Measurements from ENCODE around the gene HCFC1. TPM values are rescaled to one million over a fixed set of nuclear protein-coding genes. Genes with fewer than 3 reads are reported as not detected.

HCFC1 gene
- polyA plus RNA-seq, 3 donors, result 1.9 to 21.8 (median 3.8) TPM

DNA sequence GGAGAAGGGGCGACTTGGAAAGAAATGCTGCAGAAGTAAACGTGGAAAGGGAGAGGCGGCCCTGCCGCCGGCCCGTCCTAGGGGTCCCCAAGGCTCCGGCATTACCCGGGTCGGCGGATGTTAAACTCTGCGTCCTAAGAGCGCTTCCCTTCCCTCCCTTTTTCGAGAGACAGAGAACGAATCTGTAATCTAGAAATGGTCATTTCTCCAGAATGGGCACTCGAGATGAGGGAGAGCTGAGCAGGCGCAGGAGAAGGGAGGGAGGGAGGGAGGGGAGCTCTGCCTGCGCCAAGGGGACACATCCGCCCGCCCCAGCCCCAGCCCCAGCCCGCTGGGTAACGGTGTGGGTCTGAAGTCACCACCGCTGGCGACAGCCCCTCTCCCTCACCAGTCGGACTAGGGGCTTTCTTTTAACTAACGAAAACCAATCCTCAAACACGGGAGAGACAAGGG, 1.7 kb downstream of the HCFC1 start:
- TF ChIP-seq, protein P1, sequence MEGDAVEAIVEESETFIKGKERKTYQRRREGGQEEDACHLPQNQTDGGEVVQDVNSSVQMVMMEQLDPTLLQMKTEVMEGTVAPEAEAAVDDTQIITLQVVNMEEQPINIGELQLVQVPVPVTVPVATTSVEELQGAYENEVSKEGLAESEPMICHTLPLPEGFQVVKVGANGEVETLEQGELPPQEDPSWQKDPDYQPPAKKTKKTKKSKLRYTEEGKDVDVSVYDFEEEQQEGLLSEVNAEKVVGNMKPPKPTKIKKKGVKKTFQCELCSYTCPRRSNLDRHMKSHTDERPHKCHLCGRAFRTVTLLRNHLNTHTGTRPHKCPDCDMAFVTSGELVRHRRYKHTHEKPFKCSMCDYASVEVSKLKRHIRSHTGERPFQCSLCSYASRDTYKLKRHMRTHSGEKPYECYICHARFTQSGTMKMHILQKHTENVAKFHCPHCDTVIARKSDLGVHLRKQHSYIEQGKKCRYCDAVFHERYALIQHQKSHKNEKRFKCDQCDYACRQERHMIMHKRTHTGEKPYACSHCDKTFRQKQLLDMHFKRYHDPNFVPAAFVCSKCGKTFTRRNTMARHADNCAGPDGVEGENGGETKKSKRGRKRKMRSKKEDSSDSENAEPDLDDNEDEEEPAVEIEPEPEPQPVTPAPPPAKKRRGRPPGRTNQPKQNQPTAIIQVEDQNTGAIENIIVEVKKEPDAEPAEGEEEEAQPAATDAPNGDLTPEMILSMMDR (IDR thresholded peaks at IDR 0.05), result no peak
- peak overlapping the region; percentile 88 to 99 for H3K4me3 Mint-ChIP-seq
- H3K27ac Mint-ChIP-seq, result peak overlapping the region; percentile 79 to 100 (median 87)
- no CpG with 5 or more reads among the region's 26 CpGs for WGBS (ENCODE audit: insufficient coverage)
- Histone ChIP-seq H3K27ac (ENCODE audit: low read depth in 1 of 2, low read length in 2 of 2) (peak overlapping the region; percentile 22 to 78), H4K20me1 (ENCODE audit: insufficient read depth, low read length) (peaks cover 70% of the 10 kb centered on the region), H2AFZ (ENCODE audit: insufficient read depth, low read depth, low read length, poor library complexity, severe bottlenecking) (no peak overlapping the region), H3K4me1 (ENCODE audit: control insufficient read depth in 1 of 2, insufficient read depth in 2 of 2, low read length in 2 of 2) (peaks cover 58 to 67% of the 10 kb centered on the region in 2 donors), H3K4me2 (replicated peaks; ENCODE audit: extremely low read depth, low read length, poor library complexity, severe bottlenecking) (peak overlapping the region; percentile 87), H3K27me3 (ENCODE audit: control insufficient read depth in 2 of 2, insufficient read depth in 2 of 2, low read length in 2 of 2) (no peaks in the 10 kb centered on the region), H3K36me3 (replicated peaks in 1 of 2; ENCODE audit: control insufficient read depth in 1 of 2, insufficient read depth in 2 of 2, low read length in 2 of 2) (peaks cover 0 to 8% of the 10 kb centered on the region in 2 donors), H3K9ac (ENCODE audit: insufficient read depth, low read length, poor library complexity, severe bottlenecking) (peak overlapping the region; percentile 13), H3K4me3 (replicated peaks in 1 of 3; ENCODE audit: low read depth in 2 of 3, low read length in 3 of 3) (peak overlapping the region; percentile 90 to 100 (median 99)), H3K79me2 (ENCODE audit: insufficient read depth, low read length) (peaks cover 81% of the 10 kb centered on the region), H3K9me3 (replicated peaks in 1 of 2; ENCODE audit: control insufficient read depth in 1 of 2, insufficient read depth in 1 of 2, low read length in 2 of 2) (no peaks in the 10 kb centered on the region)
- peaks cover 0 to 50% (median 0%) of the 10 kb centered on the region in 3 donors for H3K27me3 Mint-ChIP-seq (ENCODE audit: low read depth in 3 of 3)
- H3K4me1 Mint-ChIP-seq, result peaks cover 55% of the 10 kb centered on the region
- peaks cover 4 to 20% of the 10 kb centered on the region in 2 donors for H3K36me3 Mint-ChIP-seq
- intact Hi-C loops (cut with micrococcal nuclease), result loop anchor here (5.0 kb wide), 2 partner anchors 37 to 42 kb away; no protein-coding TSS in a partner anchor
- peaks cover 0 to 22% (median 8%) of the 10 kb centered on the region in 7 donors for H3K9me3 Mint-ChIP-seq
- no peak for DNase-seq

DNA sequence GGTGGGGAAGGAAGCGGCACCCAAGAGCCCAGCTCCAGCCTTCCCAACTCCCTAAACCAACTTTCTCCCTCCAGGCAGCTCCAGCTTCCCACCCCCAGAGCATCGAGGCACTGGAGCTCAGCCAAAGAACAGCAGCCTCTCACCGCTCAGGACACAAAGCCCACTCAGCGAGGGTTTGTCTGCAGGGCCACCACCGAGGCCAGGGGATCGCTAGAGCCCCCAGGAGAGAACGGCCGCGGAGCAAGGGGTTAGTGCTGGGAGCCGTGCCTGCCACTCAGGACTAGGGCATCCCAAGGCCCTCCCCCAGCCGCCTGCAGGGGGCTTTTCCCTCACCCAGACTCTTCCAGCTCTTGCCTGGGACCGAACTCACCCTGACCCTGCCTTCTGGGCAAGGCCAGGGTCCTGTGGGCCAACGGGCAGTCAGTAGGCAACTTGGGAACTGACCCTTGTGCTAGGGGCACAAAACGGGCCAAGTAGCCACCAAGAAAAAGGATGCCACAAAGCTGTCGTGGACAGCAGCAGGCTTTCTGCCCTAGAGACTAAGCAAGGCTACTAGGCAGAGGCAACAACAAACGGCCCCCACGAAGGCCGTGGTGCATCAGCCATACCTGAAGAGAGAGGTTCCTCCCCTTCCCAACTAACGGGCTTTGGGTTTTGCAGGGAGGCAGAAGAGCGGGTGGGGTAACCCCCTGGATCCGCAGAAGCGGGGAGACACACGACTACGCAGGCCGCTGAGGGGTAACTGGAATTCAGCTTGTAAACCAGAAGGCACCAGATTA, 2.3 kb downstream of the HCFC1 start:
- no peaks in the 10 kb centered on the region for H3K9me3 ChIP-seq (replicated peaks in 1 of 2; ENCODE audit: control insufficient read depth in 1 of 2, insufficient read depth in 1 of 2, low read length in 2 of 2)
- intact Hi-C loops (cut with micrococcal nuclease), result no loop called here
- H4K20me1 ChIP-seq (ENCODE audit: insufficient read depth, low read length), result peaks cover 70% of the 10 kb centered on the region
- H3K27ac ChIP-seq (ENCODE audit: low read depth in 1 of 2, low read length in 2 of 2), result peak overlapping the region; percentile 71 to 78
- Mint-ChIP-seq H3K36me3 (peaks cover 9 to 25% of the 10 kb centered on the region in 2 donors), H3K4me1 (peaks cover 48% of the 10 kb centered on the region), H3K27ac (peak overlapping the region; percentile 79 to 100 (median 87)), H3K27me3 (ENCODE audit: low read depth in 3 of 3) (peaks cover 0 to 48% (median 0%) of the 10 kb centered on the region in 3 donors), H3K9me3 (peaks cover 0 to 24% (median 8%) of the 10 kb centered on the region in 7 donors), H3K4me3 (peak overlapping the region; percentile 88 to 99)
- peaks cover 81% of the 10 kb centered on the region for H3K79me2 ChIP-seq (ENCODE audit: insufficient read depth, low read length)
- peak overlapping the region; percentile 38 for H3K9ac ChIP-seq (ENCODE audit: insufficient read depth, low read length, poor library complexity, severe bottlenecking)
- TF ChIP-seq, protein P1 (IDR thresholded peaks at IDR 0.05), result no peak
- H3K4me1 ChIP-seq (ENCODE audit: control insufficient read depth in 1 of 2, insufficient read depth in 2 of 2, low read length in 2 of 2), result peaks cover 51 to 61% of the 10 kb centered on the region in 2 donors
- H3K36me3 ChIP-seq (replicated peaks in 1 of 2; ENCODE audit: control insufficient read depth in 1 of 2, insufficient read depth in 2 of 2, low read length in 2 of 2), result peaks cover 3 to 12% of the 10 kb centered on the region in 2 donors
- no peaks in the 10 kb centered on the region for H3K27me3 ChIP-seq (ENCODE audit: control insufficient read depth in 2 of 2, insufficient read depth in 2 of 2, low read length in 2 of 2)
- H2AFZ ChIP-seq (ENCODE audit: insufficient read depth, low read depth, low read length, poor library complexity, severe bottlenecking), result no peak overlapping the region
- H3K4me2 ChIP-seq (replicated peaks; ENCODE audit: extremely low read depth, low read length, poor library complexity, severe bottlenecking), result peak overlapping the region; percentile 87
- 10% methylated on average over 9 of the region's 25 CpGs for WGBS (ENCODE audit: insufficient coverage)
- DNase-seq, result no peak
- H3K4me3 ChIP-seq (replicated peaks in 1 of 3; ENCODE audit: low read depth in 2 of 3, low read length in 3 of 3), result peak overlapping the region; percentile 90 to 100 (median 99)

All from CD14-positive monocyte (primary cell).